GM12878 (cell line): ENCODE data around the gene SAYSD1. TPM values are rescaled to one million over a fixed set of nuclear protein-coding genes. Genes with fewer than 3 reads are reported as not detected.

Experiments
- ATAC-seq: fragments of 200-7000 bp; cut with Tn5 transposase; 3 replicates; pipeline ENCODE4 v1.9.1; 2020; ENCODE audit warnings: mild to moderate bottlenecking, moderate library complexity
- BruUV-seq: library from RNA; stranded (reverse); fragments of 400-500 nt; replicated peaks from 2 replicates; lab custom pipeline; 2021; lab: Mats Ljungman, UMichigan
- CTCF ChIA-PET: fragments of 300-600 bp; sonication (Branson Sonifier 250); formaldehyde crosslinking; extraction: SDS; loops from one replicate; lab custom pipeline; 2021; ENCODE audit warnings: inconsistent platforms; lab: Yijun Ruan, JAX
- POLR2A ChIA-PET: fragments of 350-600 bp; formaldehyde crosslinking; extraction: SDS; loops from one replicate; lab custom pipeline; 2021; ENCODE audit warnings: inconsistent platforms; lab: Charles Lee
- RAD21 ChIA-PET: fragments of 300-600 bp; sonication (Branson Sonifier 250); formaldehyde crosslinking; loops from one replicate; lab custom pipeline; 2023; ENCODE audit warnings: antibody characterized with exemption; ENCODE audit not compliant: unreplicated experiment; lab: Charles Lee
- SMC1A ChIA-PET: fragments of 300-600 bp; sonication (Branson Sonifier 250); formaldehyde crosslinking; loops from one replicate; lab custom pipeline; 2023; ENCODE audit not compliant: unreplicated experiment, uncharacterized antibody; lab: Charles Lee
- DNase-seq: peaks from one replicate; pipeline ENCODE4 v3.0.0-alpha.2; 2011; ENCODE audit warnings: low read depth, low spot score
- FAIRE-seq: peaks from 3 replicates; lab custom pipeline; 2011; peaks lifted over from hg19 to GRCh38; lab: Jason Lieb, UNC
- H2AFZ ChIP-seq: 2 replicates; pipeline ENCODE4 v1.6.0; 2011; ENCODE audit warnings: low read depth, low read length, control low read depth; ENCODE audit not compliant: control insufficient read depth
- H3K27ac ChIP-seq: 2 replicates; pipeline ENCODE4 v1.5.1; 2011; ENCODE audit warnings: control low read depth; ENCODE audit not compliant: control insufficient read depth, insufficient read depth
- H3K27me3 ChIP-seq, 2 experiments: replicated peaks in 1 of 2; 2 replicates each; pipeline versions ENCODE4 v1.6.0 to v1.6.1; 2011; ENCODE audit warnings: low read length in 1 of 2; ENCODE audit not compliant: control insufficient read depth in 2 of 2, insufficient read depth in 2 of 2
- H3K36me3 ChIP-seq, 2 experiments: 2 replicates each; pipeline ENCODE4 v1.5.1; 2011; ENCODE audit warnings: low read length in 1 of 2; ENCODE audit not compliant: control insufficient read depth in 2 of 2, insufficient read depth in 2 of 2
- H3K4me1 ChIP-seq: 2 replicates; pipeline ENCODE4 v1.6.1; 2011; ENCODE audit warnings: mild to moderate bottlenecking, low read length, moderate library complexity, mixed read lengths; ENCODE audit not compliant: control insufficient read depth, insufficient read depth
- H3K4me2 ChIP-seq: 2 replicates; pipeline ENCODE4 v1.6.0; 2011; ENCODE audit warnings: control low read depth; ENCODE audit not compliant: control insufficient read depth, insufficient read depth
- H3K4me3 ChIP-seq: fragments of 200-600 bp; sonication (generic); 2 replicates; pipeline ENCODE4 v1.5.1; 2016
- H3K79me2 ChIP-seq: 2 replicates; pipeline ENCODE4 v1.6.0; 2011; ENCODE audit warnings: low read length; ENCODE audit not compliant: control insufficient read depth, insufficient read depth
- H3K9ac ChIP-seq: 2 replicates; pipeline ENCODE4 v1.8.0; 2011; ENCODE audit warnings: low read length, control low read depth, mixed read lengths; ENCODE audit not compliant: control insufficient read depth, insufficient read depth
- H3K9me3 ChIP-seq: replicated peaks from 3 replicates; pipeline ENCODE4 v1.5.1; 2011; ENCODE audit warnings: mild to moderate bottlenecking, low read length; ENCODE audit not compliant: control insufficient read depth, insufficient read depth
- H4K20me1 ChIP-seq: 2 replicates; pipeline ENCODE4 v1.6.0; 2011; ENCODE audit not compliant: control insufficient read depth, insufficient read depth
- BMI1 ChIP-seq: fragments of 450-650 bp; IDR thresholded peaks from 2 replicates; pipeline ENCODE4 v1.6.1; 2016; ENCODE audit warnings: mild to moderate bottlenecking, moderate library complexity, borderline replicate concordance
- CBX3 ChIP-seq: fragments of 200-600 bp; sonication (generic); IDR thresholded peaks from 2 replicates; pipeline ENCODE4 v1.6.1; 2016; ENCODE audit warnings: low read depth, borderline replicate concordance
- CUX1 ChIP-seq: IDR thresholded peaks from 2 replicates; pipeline ENCODE4 v1.6.1; 2012; ENCODE audit warnings: improper control_type of control experiment, low read depth, low read length; ENCODE audit not compliant: insufficient replicate concordance
- EP300 ChIP-seq, 2 experiments: fragments of 150-350 bp in 1 of 2; IDR thresholded peaks; 2 replicates each; pipeline ENCODE4 v1.6.1; 2011 to 2012; ENCODE audit warnings: low read depth in 2 of 2, low read length in 2 of 2, borderline replicate concordance in 1 of 2, improper control_type of control experiment in 1 of 2, inconsistent platforms in 1 of 2; ENCODE audit not compliant: control insufficient read depth in 1 of 2
- JUND ChIP-seq: IDR thresholded peaks from 2 replicates; pipeline ENCODE4 v1.6.1; 2012; ENCODE audit warnings: low read depth, mild to moderate bottlenecking, low read length, improper control_type of control experiment, moderate library complexity
- POLR2A ChIP-seq: IDR thresholded peaks from 2 replicates; pipeline ENCODE4 v1.6.1; 2011; ENCODE audit warnings: low read depth, mild to moderate bottlenecking, low read length
- ZSCAN29 ChIP-seq: fragments of 450-650 bp; IDR thresholded peaks from 2 replicates; pipeline ENCODE4 v1.6.1; 2017; ENCODE audit warnings: mild to moderate bottlenecking, moderate library complexity
- WGBS: methylation state at CpG from one replicate; pipeline ENCODE4 v1.1.6; 2016; ENCODE audit warnings: low lambda C conversion rate; ENCODE audit not compliant: insufficient replicate concordance, insufficient coverage; ENCODE audit errors: missing lambda C conversion rate; 5-methylcytosine and 5-hydroxymethylcytosine counted together
- in situ Hi-C: fragments of 300-500 bp; cut with MboI; formaldehyde crosslinking; loops from 9 replicates; pipeline ENCODE4 v1.14.3; 2018; ENCODE audit warnings: mixed read lengths
- intact Hi-C: fragments of 100-400 bp; cut with micrococcal nuclease; formaldehyde crosslinking; loops from one replicate; pipeline ENCODE4 v1.14.2; 2022; ENCODE audit not compliant: unreplicated experiment
- polyA plus RNA-seq, 11 experiments: library from polyadenylated mRNA; depleted of rRNA in 4 of 11; unstranded in 6 of 11; stranded (reverse) in 5 of 11; fragments of >200 nt; fragmentation: Nextera tagmentation in 4 of 11; fragmentation: Illumina TruSeq in 1 of 11; extraction: Ambion mirVana in 4 of 11; extraction: Trizol in 1 of 11; gene quantifications; 1 replicate in 1 of 11; 2 replicates in 10 of 11; pipeline versions ENCODE4 v1.2.1 to v1.2.3, GENCODE V29; 2011 to 2016; ENCODE audit warnings: inconsistent platforms in 2 of 11, missing spikeins in 2 of 11, low read depth in 1 of 11
- total RNA-seq, 4 experiments: library from RNA; depleted of rRNA in 3 of 4; stranded (reverse); fragments of >200 nt in 3 of 4; fragmentation: Illumina TruSeq in 1 of 4; extraction: Trizol in 1 of 4; gene quantifications; 2 replicates each; pipeline versions ENCODE4 v1.2.1 to v1.2.3, GENCODE V29; 2013 to 2021

The SAYSD1 gene
- total and polyA plus RNA-seq, 10 of the 15 experiments (the other 5 are each of a cell fraction or from before 2014, with no cell fraction given), result 1.5 to 7.3 (median 6.4) TPM

DNA sequence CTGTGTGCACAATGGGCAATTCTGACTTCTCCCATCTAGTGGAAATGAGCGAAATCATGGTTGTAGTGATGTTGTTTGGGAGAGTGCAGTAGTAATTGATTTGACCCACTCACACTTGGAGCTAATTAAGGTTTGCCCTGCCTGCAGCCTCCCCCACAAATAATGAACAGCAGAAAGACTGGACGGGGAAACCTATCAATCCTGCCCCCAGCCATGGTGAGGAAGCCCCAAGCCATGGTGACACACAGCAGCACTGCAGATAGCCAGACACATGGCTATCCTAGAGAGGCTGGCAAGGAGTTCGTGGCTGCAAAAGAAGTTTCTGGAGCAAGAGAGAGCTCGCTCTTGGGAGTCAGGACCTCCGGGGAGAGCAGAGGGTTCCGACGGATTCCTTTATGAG lies 27.8 kb downstream of the SAYSD1 start:
- FAIRE-seq, result no peak
- no peak for ATAC-seq
- DNase-seq, result no peak
- Histone ChIP-seq H3K9me3 (no peaks in the 10 kb centered on the region), H3K4me1 (peaks cover 10% of the 10 kb centered on the region), H3K27ac (no peak overlapping the region), H3K36me3 (no peaks in the 10 kb centered on the region), H2AFZ (no peak overlapping the region), H3K9ac (no peak overlapping the region), H3K4me2 (no peak overlapping the region), H4K20me1 (peaks cover 7% of the 10 kb centered on the region; the same call in 1 of the 2 replicates), H3K27me3 (peaks cover 2 to 16% of the 10 kb centered on the region in 2 experiments), H3K79me2 (no peaks in the 10 kb centered on the region), H3K4me3 (no peak overlapping the region)
- in situ Hi-C loops (no loop called here), intact Hi-C loops (no loop called here)
- BruUV-seq, result no TSS peak
- ChIA-PET RAD21 (no interaction called here), CTCF (interaction anchor here (1.4 kb wide), 1 partner anchor 58 kb away, joined by 4 read pairs; no protein-coding TSS in a partner anchor), SMC1A (interaction anchor here (1.8 kb wide), 1 partner anchor 15 kb away, joined by 6 read pairs; no protein-coding TSS in a partner anchor), POLR2A (no interaction called here)
- TF ChIP-seq CBX3 (no peak), JUND (no peak), CUX1 (no peak), EP300 (IDR thresholded peaks at IDR 0.05; ENCODE audit: borderline replicate concordance in 1 of 2, control insufficient read depth in 1 of 2, low read depth in 2 of 2, low read length in 2 of 2) (no peak), BMI1 (no peak), POLR2A (no peak), ZSCAN29 (no peak)
- 52% methylated on average over 7 of the region's 7 CpGs for WGBS
